Measurements from ENCODE around the gene FBXL3.

- TF ChIP-seq CTCF (IDR thresholded peaks at IDR 0.05; ENCODE audit: poor library complexity, severe bottlenecking) (no peak), POLR2AphosphoS5 (IDR thresholded peaks at IDR 0.05) (no peak)
Measured at GRCh38 chr13:77067519-77067918, 40.6 kb upstream of the FBXL3 start.

Measured in neural cell (in vitro differentiated cells).